Hypothalamus (tissue), 51 donors: ENCODE measurements around the gene HSPB9.

Experiments used
- DNase-seq, 51 donors: peaks; one replicate each; lab custom pipeline; 2025; lab: John Stamatoyannopoulos, UW

HSPB9 gene

GRCh38 chr17:42122371-42123303, at the start of gene HSPB9:
Gene HSPB9 (plus strand): TSS chr17:42122804. CDS start chr17:42122851, 47 bp downstream.
- peak in 2 of 51 donors; percentile 13 to 21 for DNase-seq

GRCh38 chr17:42075789-42076188, 46.8 kb upstream of the HSPB9 start:
- DNase-seq = no peak

GRCh38 chr17:42076797-42077559, 45.6 kb upstream of the HSPB9 start:
- no peak for DNase-seq

GRCh38 chr17:42077755-42078154, 44.8 kb upstream of the HSPB9 start:
- DNase-seq = no peak

GRCh38 chr17:42078396-42079043, 44.1 kb upstream of the HSPB9 start:
- DNase-seq = no peak

GRCh38 chr17:42079541-42079940, 43.1 kb upstream of the HSPB9 start:
- DNase-seq = no peak

GRCh38 chr17:42081516-42082129, 41.0 kb upstream of the HSPB9 start:
- no peak for DNase-seq

GRCh38 chr17:42087042-42087701, 35.4 kb upstream of the HSPB9 start:
- no peak for DNase-seq

- DNase-seq = peak in 24 of 51 donors; percentile 5 to 58 (median 24)
Observed at GRCh38 chr17:42087736-42088705, 34.6 kb upstream of the HSPB9 start.

- no peak for DNase-seq
Observed at GRCh38 chr17:42088736-42089135, 33.9 kb upstream of the HSPB9 start.

- no peak for DNase-seq
Observed at GRCh38 chr17:42090964-42091790, 31.4 kb upstream of the HSPB9 start.

- no peak for DNase-seq
Observed at GRCh38 chr17:42092939-42093338, 29.7 kb upstream of the HSPB9 start.

GRCh38 chr17:42094375-42095069, 28.1 kb upstream of the HSPB9 start:
- no peak for DNase-seq

GRCh38 chr17:42096360-42097111, 26.1 kb upstream of the HSPB9 start:
- no peak for DNase-seq

- no peak for DNase-seq
Observed at GRCh38 chr17:42097691-42098631, 24.6 kb upstream of the HSPB9 start, which contains the start of gene ZNF385C. Gene ZNF385C (minus strand): TSS chr17:42098473. CDS start chr17:42063056, 35,417 bp downstream.
